GM21737 (cell line): Measurements from ENCODE around the gene DNMBP.
"Not testable (repeated sequence)": the region's sequence is repeated elsewhere in the genome, so short reads cannot be mapped to it uniquely, and the experiment has no call there.

ENCODE experiments used
- ATAC-seq: cut with Tn5 transposase; IDR thresholded peaks from one replicate; pipeline ENCODE4 v1.9.1; 2021; ENCODE audit warnings: mild to moderate bottlenecking, moderate library complexity; ENCODE audit not compliant: unreplicated experiment

The DNMBP gene

DNA sequence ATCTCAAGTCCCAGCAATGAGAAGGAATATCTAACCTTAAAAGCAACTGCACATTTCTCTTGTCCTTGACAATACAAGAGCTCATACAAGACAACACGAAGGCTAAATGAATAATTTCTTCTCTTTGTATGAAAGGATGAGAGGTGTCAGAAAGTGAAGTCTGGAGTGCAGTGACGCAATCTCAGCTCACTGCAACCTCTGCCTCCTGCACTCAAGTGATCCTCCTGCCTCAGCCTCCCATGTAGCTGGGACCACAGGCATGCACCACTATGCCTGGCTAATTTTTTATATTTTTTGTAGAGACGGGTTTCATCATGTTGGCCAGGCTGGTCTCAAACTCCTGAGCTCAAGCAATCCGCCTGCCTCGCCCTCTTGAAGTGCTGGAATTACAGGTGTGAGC is 24.1 kb downstream of the DNMBP start:
- not testable (repeated sequence) for ATAC-seq

DNA sequence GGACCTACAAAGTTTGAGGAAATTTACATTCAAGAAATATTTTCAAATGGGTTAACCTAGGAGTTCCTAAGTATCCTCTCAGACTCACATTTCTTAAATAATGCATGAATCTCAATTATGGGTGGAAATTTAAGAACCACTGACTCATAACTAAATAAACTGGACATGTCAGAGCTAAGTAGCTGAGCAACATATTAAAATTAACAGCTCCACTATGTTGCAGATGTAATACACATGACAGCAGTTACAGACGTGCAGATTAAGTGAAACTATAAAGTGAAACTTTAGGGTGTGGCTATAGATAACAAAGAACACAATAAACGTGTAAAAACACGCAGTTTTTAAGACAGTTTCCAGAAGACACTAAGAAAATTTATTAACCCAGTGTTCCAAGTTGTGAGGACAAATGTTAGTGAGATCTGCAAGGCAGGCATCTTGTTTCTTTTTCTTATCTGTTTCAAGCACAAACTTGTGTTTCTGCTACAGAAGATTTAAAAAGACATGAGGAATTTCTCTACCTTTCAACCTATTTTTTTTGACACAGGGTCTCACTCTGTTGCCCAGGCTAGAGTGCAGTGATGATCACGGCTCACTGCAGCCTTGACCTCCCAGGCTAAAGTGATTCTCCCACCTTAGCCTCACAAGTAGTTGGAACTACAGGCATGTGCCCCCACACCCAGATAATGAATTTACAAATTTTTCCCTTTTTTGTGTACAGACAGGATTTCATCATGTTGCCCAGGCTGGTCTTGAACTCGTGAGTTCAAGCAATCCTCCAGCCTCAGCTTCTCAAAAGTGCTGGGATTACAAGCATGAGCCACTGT is 25.3 kb downstream of the DNMBP start:
- ATAC-seq = no peak

- no peak for ATAC-seq
Measured at GRCh38 chr10:99983280-99983988, 26.3 kb downstream of the DNMBP start.

DNA sequence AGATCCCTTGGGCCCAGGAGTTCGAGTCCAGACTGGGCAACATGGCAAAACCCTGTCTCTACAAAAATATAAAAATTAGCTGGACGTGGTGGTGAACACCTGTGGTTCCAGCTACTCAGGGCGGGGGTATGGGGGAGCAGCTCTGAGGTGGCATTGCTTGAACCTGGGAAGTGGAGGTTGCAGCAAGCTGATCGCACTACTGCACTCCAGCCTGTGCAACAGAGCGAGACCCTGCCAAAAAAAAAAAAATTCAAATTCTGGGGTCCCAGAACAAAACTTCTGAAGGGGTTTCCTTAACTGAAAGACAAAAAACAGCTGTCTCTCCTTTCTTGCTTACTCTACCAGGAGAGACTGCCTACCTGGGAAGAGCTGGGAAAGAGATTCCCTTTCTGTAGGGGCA is 27.0 kb downstream of the DNMBP start:
- ATAC-seq = no peak

DNA sequence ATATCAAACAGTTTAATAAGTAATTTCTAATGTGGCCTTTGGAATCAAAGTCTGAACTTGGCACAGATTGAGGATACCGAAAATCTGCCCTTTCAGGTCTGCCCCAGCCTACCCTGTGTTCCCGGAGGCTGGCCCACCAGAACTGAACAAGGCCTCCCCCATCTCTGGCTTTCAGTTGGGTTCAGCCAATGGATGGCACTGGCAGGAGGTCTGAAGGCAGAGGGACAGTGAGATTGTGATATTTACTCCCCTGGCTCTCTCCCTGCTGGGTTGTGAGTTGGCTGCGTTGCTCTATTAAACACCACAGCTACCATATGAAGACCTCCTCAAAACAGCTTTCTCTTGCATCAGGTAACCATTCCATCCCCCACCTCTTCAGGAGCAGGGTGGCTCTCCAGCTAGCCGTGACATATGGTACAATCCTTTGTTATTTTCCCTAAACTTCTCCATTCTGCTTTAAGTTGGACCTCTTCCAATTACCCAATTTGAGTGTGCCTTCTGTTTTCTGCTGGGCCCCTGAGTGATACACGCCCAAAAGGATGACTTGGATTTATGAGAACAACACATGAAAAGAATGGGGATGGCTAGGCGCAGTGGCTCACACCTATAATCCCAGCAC is 28.1 kb downstream of the DNMBP start:
- ATAC-seq = no peak

DNA sequence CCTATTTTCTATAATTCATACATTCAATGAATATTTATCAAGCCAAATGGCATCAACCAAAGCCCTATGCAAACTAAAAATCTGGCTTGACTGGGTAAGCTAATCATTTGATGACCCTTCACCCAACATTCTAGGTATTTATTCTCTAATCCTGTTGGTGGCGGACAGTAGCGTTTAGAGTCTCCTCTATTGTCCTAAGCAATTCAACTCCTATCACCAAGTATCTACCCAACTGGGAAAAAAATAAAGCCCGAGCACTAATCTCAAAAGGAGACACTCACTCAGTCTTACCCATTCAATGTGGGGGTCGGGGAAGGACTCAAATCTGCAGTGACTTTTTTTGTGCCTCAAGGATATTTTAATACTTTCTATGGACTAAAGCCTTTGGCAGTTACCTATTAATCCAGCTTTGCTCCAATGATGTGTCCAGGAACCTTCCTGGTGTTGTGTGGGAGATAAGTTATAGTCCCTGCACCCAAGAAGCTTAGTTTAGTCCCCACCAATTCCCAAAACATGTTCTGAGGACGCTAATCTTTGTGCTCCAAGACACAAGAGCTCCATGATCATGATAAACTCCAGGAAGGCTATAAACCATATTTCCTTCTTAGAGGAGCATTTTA is 30.6 kb downstream of the DNMBP start:
- no peak for ATAC-seq

DNA sequence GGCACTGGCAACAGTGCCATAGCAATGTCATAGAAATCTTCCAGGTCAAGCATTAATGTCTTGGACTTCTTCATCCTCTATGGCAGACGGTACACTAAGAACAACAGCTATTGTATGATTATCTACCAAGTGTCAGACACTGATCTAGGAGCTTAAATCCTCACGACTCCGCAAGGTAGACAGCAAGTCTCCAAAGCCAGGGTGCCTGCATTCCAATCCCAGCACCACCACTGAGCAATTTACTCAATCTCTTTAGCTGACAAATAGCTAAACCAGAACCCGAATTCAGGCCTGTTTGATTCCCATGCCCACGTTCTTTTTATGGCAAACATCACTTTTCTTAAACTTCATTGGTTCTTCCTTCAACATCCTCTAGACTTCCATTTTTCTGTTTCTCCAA is 31.8 kb downstream of the DNMBP start:
- ATAC-seq = no peak

GRCh38 chr10:99976886-99977665 is 32.7 kb downstream of the DNMBP start:
- no peak for ATAC-seq

- ATAC-seq = no peak
Measured at GRCh38 chr10:99975942-99976809, 33.6 kb downstream of the DNMBP start.

DNA sequence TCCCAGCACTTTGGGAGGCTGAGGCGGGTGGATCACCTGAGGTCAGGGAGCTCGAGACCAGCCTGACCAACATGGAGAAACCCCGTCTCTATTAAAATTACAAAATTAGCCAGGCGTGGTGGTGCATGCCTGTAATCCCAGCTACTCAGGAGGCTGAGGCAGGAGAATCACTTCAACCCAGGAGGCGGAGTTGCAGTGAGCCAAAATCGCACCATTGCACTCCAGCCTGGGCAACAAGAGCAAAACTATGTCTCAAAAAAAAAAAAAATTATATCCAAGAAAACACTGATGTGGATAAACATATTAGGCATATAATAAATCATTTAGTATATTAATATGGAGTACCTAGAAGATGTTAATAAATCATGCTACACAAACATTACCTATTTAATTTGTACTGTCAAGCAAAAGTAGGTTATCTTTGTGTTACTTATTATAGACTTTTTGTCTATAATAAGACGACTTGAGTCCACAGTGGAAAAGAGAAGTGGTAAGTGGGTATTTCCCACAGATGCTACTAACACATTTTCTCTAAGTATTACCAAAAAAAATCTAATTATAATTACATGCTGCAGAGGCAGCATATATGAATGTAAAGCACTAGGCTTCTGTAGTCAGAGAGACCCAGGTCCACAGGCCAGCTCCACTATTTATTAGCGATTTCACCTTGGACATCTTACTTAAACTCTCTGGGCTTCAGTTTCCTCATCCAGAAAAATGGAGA is 34.5 kb downstream of the DNMBP start:
- ATAC-seq = no peak

GRCh38 chr10:99973190-99973589 is 36.6 kb downstream of the DNMBP start:
- no peak for ATAC-seq

GRCh38 chr10:99967961-99968360 is 41.8 kb downstream of the DNMBP start:
- ATAC-seq = no peak

- ATAC-seq = no peak
Measured at GRCh38 chr10:99966306-99966705, 43.4 kb downstream of the DNMBP start.

GRCh38 chr10:99965700-99966099 is 44.0 kb downstream of the DNMBP start:
- ATAC-seq = no peak

GRCh38 chr10:99964791-99965190 is 45.0 kb downstream of the DNMBP start:
- no peak for ATAC-seq

DNA sequence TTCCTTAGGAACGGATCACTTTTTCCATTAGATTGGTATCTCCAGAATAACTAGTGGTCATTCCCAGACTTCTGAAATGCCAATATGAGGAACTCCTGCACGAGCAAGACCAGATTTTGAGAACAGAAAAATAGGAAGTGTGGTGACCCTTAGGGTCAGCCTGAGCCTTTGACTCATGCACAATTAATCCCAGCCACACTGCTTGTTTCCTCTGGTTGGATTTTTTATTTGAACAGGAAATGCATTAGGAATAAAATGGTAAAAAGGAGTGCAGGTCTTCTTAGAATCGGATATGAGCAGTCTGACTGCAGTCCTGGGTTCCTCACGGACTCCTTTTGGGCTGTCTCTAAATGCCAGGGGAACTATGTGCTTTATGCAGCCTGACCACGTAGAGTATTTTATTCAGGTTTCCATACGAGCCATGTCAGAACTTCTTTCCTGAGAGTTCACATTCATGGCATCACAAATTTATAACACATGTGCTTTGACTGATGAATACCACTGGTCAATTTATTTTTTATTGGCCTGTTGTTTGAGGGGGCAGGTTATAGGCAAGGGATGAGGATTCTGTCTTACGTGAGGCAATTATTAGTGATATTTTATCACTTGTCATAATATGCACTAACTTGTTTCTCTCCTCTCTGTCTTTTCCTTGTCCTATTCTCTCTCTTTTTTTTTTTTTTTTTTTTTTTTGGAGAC is 46.1 kb downstream of the DNMBP start:
- ATAC-seq = not testable (repeated sequence)

DNA sequence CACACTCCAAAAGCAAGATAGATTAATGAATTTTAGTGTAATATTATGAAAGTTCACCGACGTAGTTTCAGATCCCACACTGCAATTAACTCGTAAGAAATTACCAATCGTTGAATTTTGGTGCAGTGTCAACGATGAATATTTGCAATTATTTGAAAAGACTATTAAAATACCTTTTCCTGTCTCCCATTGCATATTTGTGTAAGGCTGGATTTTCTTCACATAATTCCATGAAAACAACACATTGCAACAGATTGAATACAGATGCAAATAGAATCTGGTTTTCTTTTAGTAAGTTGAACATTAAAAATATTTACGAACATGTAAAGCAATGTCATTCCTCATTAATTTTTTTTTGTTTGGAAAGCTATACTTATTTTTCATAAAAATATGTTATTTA is 50.9 kb downstream of the DNMBP start:
- ATAC-seq = no peak

DNA sequence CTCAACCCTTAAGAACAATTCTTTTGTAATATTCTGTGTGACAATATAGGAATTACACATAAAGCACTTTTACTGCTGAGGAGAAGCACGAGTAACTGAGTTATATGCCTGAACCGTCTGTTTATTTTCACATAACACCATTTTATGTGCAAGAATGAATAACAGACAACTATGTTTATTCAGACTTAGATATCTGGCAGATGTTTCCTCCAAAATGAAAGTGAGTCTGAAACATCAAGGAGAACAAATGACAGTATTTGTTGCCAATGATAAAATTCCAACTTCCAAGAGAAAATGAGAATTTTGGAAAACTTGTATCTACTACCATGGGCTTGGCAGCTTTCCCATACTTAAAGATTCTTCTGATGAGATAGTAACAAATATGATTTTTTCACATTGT is 51.4 kb downstream of the DNMBP start:
- no peak for ATAC-seq
